GM19238 (cell line): Measurements from ENCODE around the gene DAPK1.

Experiments
- DNase-seq: peaks from one replicate; pipeline ENCODE4 v3.0.0; 2011; ENCODE audit warnings: low spot score; ENCODE audit not compliant: insufficient read length

DAPK1 gene

DNA sequence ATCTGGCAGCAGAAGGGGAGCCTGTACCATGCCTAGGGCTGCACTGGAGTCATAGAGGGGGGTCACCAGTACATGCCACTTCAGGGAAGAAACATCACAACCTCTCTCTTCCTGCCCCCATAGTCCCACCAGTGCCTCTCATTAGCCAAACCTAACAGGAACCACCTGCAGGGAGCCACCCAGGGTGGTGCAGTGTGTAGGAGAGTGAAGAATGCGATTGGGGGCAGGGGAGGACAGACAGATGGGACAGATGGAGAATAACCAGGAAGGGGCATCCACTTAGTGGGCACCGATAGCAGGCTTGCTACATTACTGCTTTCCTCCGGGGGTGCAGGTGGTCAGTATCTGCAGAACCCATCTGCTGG lies 19.2 kb downstream of the DAPK1 start:
- DNase-seq: no peak

DNA sequence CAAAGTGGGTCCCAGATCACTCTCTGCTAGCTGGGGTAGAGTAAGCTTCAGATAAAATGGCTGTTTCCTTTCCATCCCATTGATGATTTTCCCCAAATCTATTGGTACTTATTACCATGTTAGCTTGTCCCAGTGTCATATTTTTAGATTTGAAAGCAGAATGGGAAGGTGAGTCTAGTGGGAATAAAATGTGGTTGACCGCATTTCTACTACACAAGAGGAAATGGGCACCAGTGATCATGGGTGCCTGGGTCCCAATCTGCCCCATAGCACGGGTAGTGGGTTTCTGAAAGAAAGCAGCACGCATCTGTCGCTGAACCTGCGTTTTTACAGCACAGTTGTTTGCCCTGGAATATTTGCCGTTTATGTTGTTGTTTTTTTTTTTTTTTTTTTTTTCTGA lies 20.1 kb downstream of the DAPK1 start:
- DNase-seq: no peak

DNA sequence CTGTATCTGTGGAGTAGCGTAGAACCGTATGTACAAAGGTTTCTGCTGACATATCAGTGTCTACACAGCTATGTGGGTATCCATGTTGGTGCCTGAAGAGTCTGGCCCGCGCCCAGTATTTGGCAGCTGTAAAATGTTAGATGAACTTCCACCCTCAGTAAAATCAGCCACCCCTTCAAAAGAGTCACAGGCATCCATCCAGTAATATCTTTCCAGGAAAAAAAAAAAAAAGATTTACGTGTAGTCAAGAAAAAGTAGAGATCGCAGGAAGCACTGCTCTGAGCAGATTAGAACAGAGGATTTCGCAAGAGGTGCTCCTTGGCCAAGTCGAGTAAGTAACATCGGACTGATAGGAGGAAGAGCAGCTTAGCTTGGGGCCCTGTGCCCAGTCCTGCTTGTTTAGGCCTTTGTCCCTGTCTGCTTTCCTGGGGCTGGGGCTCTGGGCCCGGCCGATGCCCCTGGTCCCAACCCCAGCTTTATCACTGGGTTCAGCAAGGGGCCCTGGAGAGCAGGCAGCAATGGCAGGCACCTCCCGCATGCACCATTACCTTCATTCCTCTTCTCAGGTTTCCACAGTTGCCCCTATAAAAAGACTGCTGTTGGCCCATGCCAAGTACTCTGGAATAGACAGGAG lies 21.2 kb downstream of the DAPK1 start:
- no peak for DNase-seq

DNA sequence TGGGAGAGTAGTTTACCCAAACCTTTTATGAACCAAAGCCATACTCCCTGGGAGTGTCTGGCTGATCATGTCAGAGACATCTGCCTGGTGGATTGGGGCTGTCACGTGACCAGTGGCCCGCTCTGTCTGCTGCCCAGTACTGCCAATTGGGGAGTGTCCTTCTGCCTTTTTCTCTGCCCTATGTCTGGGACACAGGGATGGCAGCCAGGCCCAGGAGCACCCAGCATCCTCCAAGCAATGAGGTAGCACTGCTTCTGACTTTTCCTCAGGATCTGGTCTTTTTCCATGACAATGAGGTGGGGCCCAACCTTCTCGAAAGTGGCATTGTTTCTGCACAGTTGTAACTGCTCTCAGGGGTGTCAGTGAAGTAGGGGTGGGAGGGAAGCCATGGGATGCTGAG lies 21.8 kb downstream of the DAPK1 start:
- DNase-seq: no peak

DNA sequence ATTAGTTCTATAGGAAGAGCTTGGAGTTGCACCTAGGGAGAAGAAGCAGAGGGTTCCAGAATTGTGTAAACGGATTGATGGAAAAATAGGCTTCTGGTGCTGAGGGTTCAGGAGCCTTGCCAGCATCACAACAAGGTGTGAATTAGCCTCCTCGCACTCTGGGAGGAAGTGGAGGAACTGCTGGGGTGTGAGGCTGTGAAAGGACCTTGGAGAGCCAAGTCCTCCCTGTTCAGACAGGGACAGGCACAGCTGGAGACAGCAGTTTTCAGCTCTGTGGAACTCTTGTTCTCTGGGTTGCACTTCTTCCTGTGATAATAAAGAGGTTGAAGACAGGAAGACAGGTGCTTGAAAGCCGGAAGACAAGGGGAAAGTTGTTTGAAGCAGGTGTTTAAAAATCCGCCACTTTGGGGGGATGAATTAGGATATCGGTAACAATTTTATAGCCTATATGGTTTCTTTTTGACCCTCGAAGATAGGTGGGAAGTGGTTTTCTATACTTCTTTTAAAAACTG lies 22.6 kb downstream of the DAPK1 start:
- DNase-seq: no peak

DNA sequence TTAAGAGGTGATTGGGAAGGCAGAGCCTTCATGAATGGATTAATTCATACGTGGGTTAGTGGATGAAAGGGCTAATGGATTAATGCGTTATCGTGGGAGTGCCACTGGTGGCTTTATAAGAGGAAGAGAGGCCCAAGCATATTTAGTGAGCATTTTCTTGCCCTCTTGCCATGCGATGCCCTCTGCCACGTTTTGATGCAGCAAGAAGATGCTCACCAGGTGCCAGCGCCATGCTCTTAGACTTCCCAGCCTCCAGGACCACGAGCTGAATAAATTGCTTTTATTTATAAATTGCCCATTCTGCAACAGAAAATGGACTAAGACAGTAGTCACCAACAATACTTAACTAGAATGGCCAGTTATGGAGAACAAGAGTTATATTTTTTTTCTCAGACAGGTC lies 24.2 kb downstream of the DAPK1 start:
- DNase-seq: no peak

DNA sequence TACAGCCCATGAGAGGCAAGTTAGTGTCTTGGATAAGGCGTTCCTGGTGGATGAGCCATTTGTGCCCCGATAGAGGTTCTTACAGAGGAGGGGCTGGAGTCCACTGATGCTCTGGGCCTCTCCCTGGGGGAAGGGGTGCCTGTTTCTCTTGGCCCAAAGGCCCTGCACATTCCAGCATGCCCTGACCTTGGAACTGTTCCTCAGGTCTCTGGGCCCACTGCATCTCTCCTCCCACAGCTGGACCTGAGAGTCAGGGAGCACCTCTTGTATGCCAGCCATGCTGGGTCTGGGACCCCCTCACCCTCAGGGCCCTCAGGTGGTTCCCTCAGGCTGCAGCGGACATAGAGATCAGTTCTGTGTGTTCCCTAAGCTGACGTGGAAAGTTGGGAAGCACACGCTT lies 26.4 kb downstream of the DAPK1 start:
- DNase-seq: no peak

DNA sequence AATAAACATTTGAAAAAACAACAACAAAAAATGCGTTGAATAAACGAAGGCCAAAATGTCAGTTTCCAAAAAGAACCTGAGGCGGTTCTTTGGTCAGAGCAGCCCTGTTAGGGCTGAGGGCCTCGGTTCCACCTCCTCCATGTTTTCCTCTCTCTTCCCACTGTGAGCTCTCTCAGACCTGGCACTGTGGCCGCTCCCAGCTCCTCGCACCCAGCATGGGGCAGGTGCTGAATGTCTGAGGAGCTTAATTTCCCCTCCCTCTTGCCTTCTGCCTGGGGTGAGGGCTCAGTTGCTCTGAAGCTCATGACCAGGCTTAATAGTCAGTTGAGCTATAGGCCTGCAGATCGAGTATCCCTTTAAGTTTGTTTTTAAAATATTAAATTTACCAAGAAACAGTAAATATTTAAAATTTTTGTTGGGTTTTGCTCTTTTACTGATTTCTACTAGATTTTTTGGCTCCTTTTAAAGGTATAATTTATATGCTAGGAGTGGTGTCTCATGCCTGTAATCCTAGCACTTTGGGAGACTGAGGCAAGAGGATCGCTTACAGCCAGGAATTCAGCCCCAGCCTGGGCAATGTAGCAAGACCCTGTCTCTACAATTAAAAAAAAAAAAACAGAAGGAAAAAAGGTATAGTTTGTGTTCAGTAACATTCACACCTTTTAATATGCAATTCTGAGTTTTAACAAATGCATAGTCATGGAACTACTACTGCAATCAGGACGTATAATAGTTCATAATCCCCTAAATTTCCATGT lies 28.1 kb downstream of the DAPK1 start:
- DNase-seq: no peak

DNA sequence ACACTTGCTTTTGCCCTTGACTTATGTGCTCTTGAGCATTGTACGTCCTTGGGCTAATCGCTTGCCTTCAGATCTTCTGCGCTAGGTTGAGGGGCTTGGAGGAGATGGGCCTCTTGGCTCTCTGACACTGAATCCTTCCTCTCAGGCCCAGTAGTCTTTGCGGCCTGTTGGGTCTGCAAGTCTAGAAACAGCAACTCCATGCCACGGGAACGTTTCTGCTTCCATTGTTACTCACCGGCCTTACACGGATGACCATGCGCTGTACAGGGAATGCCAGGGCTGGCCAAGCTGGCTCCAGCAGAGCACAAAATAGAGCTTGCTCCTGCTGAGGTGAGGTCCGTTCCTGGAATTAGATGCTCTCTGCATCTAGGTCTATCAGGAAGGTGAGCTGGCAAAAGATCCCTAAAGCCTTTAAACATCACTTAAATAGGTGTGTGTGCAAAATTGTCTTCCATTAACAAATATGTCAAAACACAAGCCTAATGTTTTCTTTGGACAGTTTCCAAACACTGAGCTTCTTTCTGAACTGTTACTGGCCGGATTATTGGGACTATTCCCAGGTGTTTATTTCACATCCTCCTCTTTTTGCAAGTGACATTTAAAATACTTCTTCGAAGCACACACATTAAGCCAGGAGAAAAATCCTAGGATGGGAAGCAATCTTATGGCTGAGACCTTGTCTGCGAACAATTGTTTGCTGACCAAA lies 29.7 kb downstream of the DAPK1 start:
- no peak for DNase-seq

DNA sequence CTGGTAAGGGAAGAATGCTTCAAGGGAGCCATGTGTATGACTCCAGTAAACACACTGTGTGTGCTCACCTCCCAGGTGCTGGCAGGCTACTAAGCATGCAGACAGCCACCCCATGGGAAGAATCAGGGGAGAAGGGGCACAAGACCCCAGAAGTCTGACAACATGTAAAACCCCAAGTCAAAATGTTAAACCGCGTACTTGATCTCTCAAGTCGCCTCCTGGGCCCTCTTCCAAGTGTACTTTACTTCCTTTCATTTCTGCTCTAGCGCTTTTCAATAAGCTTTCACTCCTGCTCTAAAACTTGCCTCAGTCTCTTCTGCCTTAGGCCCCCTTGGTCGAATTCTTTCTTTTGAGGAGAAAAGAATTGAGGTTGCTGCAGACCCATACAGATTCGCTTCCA lies 31.3 kb downstream of the DAPK1 start:
- no peak for DNase-seq

DNA sequence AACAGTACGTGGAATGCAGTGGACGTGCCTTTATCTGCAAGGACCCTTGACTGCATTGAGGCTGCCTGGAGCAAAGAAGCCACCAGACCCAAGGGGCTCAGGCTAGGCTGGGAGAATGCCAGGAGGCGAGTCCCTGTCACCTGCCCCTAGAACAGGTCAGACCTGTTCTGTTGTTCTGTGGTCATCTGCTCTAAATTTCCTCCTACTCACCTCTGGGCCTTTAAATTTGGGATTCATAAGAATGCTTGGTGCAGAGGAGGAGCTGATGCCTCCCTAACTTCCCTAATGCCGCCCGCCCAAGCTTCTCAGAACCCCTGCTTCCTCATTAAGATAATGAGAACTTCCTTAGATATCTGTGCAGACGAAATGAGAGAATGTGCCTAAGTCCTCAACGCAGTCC lies 32.0 kb downstream of the DAPK1 start:
- no peak for DNase-seq

DNA sequence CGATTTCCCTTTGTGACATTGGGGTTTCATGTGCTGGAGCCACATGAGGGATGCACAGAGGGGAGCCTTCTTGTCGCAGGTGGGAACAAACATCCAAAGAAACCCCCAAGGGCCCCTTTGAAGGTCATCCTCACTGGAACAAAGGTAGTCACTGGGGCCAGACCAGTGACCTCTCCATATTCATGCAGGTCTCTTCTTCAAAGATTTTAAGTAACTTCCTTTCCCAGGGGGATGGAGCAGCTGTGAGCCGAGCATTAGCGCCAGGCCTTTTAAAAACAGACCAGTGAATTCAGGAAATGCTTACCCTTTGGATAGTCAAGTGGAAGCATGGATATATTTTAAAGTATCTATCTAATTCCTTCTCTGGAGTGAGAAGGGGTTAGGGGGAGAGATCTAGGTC lies 33.0 kb downstream of the DAPK1 start:
- DNase-seq: no peak

DNA sequence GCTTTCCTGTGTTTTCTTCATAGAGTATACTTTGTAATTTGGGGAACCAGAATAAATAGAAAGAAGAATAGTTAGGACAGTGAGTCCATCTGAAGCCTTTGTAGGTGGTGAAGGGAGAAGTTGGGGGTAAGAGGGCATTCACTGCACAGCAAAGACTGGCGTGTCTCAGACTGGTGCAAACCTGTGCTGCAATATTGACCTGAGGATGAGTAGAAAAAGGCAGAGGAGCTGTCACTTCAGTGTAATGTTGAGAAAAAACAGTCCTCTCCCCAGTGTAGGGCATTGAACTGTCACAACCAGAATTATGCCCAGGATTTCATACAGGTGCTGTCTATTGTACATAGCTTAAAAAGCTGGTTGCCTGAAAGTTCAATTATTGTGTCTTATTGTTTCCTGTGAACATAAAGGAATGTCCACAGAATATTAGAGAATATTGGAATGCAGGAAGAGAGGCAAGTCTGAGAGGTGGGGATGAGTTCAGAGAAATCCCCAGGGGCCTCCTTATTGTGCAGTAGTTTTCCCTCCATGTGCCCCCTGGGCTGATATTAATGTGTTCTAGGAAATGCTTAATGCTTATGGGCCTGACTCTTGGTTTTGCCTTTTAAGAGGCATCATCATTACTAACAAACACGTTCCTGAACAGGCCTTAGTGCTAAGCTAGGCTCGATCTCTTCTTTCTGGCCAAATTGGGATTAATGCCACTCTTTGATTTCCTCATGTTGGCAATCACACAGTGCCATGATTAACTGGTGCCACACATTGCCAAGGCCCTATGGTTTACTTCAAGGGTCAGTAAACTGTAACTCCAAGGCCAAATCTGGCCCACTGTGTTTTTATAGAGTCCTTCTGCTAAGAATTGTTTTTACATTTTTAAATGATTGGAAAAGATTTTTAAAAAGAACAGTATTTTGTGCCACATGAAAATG lies 34.0 kb downstream of the DAPK1 start:
- no peak for DNase-seq

DNA sequence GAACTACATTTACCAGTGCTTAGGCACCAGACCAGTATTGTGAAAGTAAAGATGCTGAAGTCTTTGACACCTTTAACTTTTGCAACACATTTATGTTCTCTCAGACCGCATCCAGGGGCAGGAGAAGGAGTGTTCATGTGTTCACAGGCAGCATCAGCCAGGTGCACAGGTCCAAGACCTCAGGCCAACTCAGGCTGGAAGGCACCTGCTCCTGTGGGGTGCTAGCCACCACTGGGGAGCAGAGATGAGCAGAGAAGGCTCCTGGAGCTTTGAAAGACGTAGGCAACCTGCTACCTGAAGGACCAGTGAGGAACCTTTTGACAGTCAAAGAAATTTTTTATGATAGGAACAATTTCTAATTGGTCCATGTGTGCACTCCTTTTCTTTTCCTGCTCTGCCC lies 35.6 kb downstream of the DAPK1 start:
- DNase-seq: no peak

DNA sequence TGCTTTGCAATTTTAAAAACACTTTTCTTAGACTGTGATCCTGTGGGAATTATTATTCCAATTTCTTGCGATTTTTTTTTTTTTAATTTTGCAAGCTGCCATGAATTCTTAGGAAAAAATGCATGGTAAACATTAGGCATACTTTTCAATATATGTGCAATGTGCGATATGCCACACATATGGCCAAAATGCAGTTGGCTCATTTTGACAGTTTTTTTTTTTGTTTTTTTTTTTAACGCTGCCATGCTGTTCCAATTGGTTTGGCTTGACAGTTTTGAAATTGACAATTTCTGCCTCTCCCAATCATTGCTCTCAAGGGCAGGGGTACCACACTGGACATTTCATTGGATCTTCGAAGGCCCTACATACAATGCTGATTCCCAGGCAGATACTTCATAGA lies 36.4 kb downstream of the DAPK1 start:
- DNase-seq: no peak

DNA sequence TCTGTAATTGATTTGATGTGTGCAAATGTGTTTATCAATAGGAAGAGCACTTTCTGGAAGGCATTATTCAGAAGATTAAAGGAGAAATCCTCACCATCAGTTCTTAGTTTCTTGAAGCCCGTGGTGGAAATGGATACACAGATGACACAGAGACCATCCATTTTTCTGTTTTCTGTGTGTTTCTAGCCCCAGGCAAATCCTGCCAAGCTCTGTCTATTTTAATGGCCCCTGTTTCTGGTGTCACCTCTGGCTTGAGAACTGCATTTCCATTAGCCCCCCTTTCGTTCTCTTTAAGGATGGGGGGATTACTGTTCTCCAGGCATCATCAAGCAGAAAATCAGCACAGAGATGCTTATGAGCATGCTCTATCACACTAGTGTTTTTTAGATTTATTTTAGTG lies 37.3 kb downstream of the DAPK1 start:
- DNase-seq: no peak

DNA sequence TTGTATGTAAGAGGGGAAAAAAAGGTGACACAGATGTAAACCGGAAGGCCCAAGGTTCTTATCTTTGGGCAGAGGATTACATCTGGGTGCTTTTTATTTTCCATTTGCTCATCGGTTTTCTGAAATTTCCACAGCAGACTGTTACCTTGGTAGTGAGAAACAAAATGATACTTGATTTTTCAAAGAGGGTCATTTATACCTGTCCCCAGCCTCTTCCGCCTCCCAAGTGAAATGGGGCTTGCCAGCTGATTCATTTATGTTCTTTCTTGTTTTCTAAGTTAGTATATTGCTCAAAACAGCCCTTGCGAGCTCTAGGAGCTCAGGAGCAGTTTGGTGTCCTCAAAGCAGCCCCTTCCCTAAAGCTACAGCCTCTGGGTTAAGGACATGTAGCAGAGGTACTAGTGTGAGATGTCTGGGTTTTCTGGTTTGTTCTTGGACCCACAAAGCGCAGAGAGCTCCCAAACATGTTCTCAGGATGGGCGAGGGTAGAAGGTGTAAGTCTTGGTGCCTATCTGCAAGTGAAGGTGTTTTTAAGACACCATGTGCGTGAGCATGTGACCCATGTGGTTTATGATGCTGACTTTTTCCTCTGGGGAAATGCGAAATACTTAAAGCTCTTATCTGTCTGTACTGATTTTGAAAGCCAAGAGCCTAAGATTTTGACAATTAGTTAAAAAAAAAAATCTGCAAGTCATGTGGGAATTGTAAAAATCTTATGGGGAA lies 38.3 kb downstream of the DAPK1 start:
- DNase-seq: no peak

DNA sequence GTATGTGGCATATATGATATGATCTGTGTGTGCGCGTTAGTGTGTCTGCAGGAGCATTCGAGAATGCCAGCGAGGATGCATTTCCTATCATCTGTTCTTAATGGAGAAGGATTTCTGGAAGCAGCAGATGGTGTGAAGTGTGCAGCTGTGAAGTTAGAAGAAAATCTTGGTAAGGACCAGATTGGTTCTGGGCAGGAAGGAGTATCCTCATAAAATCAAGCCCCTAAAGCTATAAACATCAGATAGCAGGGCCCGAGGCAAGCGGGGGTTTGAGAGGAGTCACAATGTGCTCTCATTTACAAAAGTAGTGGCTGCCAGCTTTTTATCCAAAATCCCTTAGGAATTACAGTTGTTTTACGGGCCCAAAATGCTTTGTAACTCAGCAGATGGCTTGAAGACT lies 40.0 kb downstream of the DAPK1 start:
- DNase-seq: no peak

DNA sequence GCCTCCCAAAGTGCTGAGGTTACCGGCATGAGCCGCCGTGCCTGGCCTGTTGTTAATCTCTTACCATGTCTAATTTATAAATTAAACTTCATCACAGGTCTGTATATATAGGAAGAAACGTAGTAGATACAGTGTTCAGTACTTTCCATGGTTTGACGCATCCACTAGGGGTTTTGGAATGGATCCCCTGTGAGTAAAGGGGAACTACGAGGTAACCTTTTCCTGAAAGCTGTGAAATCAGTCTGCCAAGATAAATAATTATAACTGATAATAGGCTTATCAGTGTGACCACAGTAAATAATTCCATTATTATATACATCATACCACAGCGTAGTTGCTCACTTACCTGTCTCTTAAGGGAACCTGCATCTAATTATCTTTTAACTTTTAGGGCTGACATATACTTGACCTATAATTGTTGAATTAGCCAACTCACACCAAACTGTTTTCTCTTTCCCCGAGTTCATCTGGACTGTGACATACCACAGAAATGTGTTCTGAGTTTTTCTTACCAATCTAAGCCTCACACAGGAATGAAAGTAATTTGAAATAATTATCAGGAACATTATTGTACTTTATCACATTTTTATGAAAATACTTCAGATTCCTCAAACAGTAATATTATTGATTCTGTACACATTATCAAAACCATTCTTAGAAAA lies 42.9 kb downstream of the DAPK1 start:
- DNase-seq: no peak

DNA sequence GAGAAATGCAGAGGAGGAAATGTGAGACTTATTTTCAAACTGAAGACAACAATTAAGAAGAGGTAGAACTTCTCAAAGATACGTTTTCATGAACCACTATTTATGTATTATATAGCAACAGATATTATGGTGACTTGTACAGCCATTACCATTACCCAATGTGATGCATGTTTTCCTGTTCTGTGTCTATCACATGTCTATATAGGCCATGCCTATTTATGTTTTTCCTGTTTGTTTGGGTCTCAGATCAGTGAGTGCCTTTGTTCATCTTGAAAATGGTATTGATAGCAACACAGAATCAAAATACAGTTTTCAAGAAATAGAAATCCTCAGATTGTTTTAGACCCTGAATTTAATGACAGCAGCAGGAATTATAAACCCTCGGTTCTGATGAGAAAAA lies 44.0 kb downstream of the DAPK1 start:
- DNase-seq: no peak
